Measurements from ENCODE around the gene PARP3. TPM values are rescaled to one million over a fixed set of nuclear protein-coding genes. Genes with fewer than 3 reads are reported as not detected.
"Not testable (repeated sequence)": the region's sequence is repeated elsewhere in the genome, so short reads cannot be mapped to it uniquely, and the experiment has no call there.

The PARP3 gene
- total RNA-seq, 2 donors from 2014 or later, result 22.0 to 45.9 TPM

GRCh38 chr3:51921081-51921578 lies 21.0 kb upstream of the PARP3 start:
- intact Hi-C loops (cut with DNase I), result no loop called here
- TF ChIP-seq POLR2A (IDR thresholded peaks at IDR 0.05) (no peak), POLR2AphosphoS5 (IDR thresholded peaks at IDR 0.05) (no peak)
- TF ChIP-seq, protein P1, sequence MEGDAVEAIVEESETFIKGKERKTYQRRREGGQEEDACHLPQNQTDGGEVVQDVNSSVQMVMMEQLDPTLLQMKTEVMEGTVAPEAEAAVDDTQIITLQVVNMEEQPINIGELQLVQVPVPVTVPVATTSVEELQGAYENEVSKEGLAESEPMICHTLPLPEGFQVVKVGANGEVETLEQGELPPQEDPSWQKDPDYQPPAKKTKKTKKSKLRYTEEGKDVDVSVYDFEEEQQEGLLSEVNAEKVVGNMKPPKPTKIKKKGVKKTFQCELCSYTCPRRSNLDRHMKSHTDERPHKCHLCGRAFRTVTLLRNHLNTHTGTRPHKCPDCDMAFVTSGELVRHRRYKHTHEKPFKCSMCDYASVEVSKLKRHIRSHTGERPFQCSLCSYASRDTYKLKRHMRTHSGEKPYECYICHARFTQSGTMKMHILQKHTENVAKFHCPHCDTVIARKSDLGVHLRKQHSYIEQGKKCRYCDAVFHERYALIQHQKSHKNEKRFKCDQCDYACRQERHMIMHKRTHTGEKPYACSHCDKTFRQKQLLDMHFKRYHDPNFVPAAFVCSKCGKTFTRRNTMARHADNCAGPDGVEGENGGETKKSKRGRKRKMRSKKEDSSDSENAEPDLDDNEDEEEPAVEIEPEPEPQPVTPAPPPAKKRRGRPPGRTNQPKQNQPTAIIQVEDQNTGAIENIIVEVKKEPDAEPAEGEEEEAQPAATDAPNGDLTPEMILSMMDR (IDR thresholded peaks at IDR 0.05), result no peak
- Histone ChIP-seq H3K27ac (no peak overlapping the region), H3K9me3 (no peaks in the 10 kb centered on the region), H3K4me1 (replicated peaks) (no peaks in the 10 kb centered on the region), H3K27me3 (replicated peaks; ENCODE audit: insufficient read depth) (no peaks in the 10 kb centered on the region), H3K4me3 (no peak overlapping the region), H3K36me3 (no peaks in the 10 kb centered on the region)
- 70% methylated on average over 11 of the region's 11 CpGs for WGBS
- no peak for DNase-seq (ENCODE audit: low spot score)

DNA sequence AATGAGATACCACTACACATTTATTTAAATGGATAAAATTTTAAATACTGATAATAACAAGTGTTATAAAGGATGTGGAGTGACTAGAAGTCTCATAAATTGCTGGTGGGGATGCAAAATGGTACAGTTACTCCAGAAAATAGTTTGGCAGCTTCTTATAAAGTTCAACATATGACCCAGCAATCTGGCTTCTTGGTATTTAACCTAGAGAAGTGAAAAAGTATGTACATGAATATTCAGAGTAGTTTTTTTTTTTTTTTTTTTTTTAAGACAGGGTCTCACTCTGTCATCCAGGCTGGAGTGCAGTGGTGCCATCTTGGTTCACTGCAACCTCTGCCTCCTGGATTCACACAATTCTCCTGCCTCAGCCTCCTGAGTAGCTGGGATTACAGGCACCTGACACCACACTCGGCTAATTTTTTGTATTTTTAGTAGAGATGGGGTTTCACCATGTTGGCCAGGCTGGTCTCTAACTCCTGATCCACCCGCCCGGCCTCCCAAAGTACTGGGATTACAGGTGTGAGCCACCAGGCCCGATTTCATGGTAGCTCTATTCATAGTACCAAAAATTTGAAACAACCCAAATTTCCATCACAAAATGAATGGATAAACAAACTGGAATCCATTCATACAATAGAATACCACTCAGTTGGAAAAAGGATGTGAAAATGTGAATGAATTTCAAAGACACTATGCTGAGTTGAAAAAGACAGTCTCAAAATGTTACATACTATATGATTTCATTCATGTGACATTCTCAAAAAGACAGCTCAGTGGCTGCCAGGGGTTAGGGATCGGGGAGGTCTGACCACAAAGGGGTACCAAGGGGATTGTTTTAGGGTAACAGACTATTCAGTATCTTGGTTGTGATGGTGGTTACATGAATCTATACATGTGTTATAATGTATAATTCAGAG lies 14.8 kb upstream of the PARP3 start:
- no peak for TF ChIP-seq POLR2AphosphoS5 (IDR thresholded peaks at IDR 0.05)
- TF ChIP-seq, protein P1 (IDR thresholded peaks at IDR 0.05), result no peak
- WGBS, result 92% methylated on average over 5 of the region's 5 CpGs
- no peaks in the 10 kb centered on the region for H3K9me3 ChIP-seq
- H3K36me3 ChIP-seq, result no peaks in the 10 kb centered on the region
- no peak for DNase-seq (ENCODE audit: low spot score)
- H3K4me1 ChIP-seq (replicated peaks), result no peaks in the 10 kb centered on the region
- H3K4me3 ChIP-seq, result no peak overlapping the region
- intact Hi-C loops (cut with DNase I), result no loop called here
- no peaks in the 10 kb centered on the region for H3K27me3 ChIP-seq (replicated peaks; ENCODE audit: insufficient read depth)
- H3K27ac ChIP-seq, result no peak overlapping the region

- TF ChIP-seq, protein P1 (IDR thresholded peaks at IDR 0.05), result no peak
- TF ChIP-seq POLR2A (IDR thresholded peaks at IDR 0.05), result no peak
- no peak for TF ChIP-seq POLR2AphosphoS5 (IDR thresholded peaks at IDR 0.05)
- Histone ChIP-seq H3K27ac (no peak overlapping the region), H3K9me3 (no peaks in the 10 kb centered on the region), H3K4me1 (replicated peaks) (no peaks in the 10 kb centered on the region), H3K4me3 (no peak overlapping the region), H3K36me3 (no peaks in the 10 kb centered on the region), H3K27me3 (replicated peaks; ENCODE audit: insufficient read depth) (no peaks in the 10 kb centered on the region)
- no peak for DNase-seq (ENCODE audit: low spot score)
- WGBS, result 85% methylated on average over 7 of the region's 7 CpGs
- intact Hi-C loops (cut with DNase I), result no loop called here
Observed at GRCh38 chr3:51928438-51928837, 13.7 kb upstream of the PARP3 start.

DNA sequence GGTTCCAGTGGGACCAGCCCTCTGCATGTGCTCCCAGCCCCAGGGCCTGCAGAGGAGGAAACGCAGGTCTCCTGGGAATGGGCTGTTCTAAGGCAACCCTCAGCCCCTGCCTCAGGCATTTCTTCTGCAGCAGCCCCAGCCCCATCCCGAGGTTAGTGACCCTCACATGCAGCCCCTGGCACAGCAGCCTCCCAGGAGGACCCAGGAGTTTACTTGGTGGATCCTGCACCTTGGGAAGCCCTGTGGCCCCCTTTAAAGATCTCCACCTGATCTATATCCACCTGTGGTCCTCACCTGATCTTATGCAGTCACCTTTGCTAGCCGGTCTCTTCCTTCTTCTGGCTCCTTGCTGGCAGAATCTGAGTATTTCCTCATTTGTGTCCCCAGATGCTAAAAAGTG lies 13.2 kb upstream of the PARP3 start:
- H3K9me3 ChIP-seq; H3K4me1 ChIP-seq (replicated peaks); DNase-seq (ENCODE audit: low spot score); H3K27me3 ChIP-seq (replicated peaks; ENCODE audit: insufficient read depth); H3K4me3 ChIP-seq; H3K36me3 ChIP-seq; intact Hi-C loops (cut with DNase I); H3K27ac ChIP-seq: not testable (repeated sequence)
- 86% methylated on average over 3 of the region's 3 CpGs for WGBS

GRCh38 chr3:51929420-51930003 lies 12.7 kb upstream of the PARP3 start:
- DNase-seq (ENCODE audit: low spot score), result no peak
- TF ChIP-seq POLR2AphosphoS5 (IDR thresholded peaks at IDR 0.05) (no peak), POLR2A (IDR thresholded peaks at IDR 0.05) (no peak)
- TF ChIP-seq, protein P1 (IDR thresholded peaks at IDR 0.05), result no peak
- WGBS, result 79% methylated on average over 5 of the region's 5 CpGs

More at GRCh38 chr3:51929420-51930003, 12.7 kb upstream of the PARP3 start:
- Histone ChIP-seq H3K9me3 (no peaks in the 10 kb centered on the region), H3K36me3 (peaks cover 0 to 10% of the 10 kb centered on the region in 2 donors), H3K27ac (no peak overlapping the region), H3K4me1 (replicated peaks) (no peaks in the 10 kb centered on the region), H3K27me3 (replicated peaks; ENCODE audit: insufficient read depth) (no peaks in the 10 kb centered on the region), H3K4me3 (no peak overlapping the region)
- intact Hi-C loops (cut with DNase I), result no loop called here

Measured in prostate gland (tissue), 2 donors.